H1 (cell line): ENCODE results near the gene FKBP2. TPM values are rescaled to one million over a fixed set of nuclear protein-coding genes. Genes with fewer than 3 reads are reported as not detected.

Source experiments
- CTCF ChIA-PET: fragments of 300-600 bp; sonication (Branson Sonifier 250); formaldehyde crosslinking; loops from one replicate; lab custom pipeline; 2021; ENCODE audit not compliant: partially characterized antibody; lab: Charles Lee
- POLR2A ChIA-PET: fragments of 300-600 bp; sonication (Branson Sonifier 250); formaldehyde crosslinking; loops from one replicate; lab custom pipeline; 2021; ENCODE audit warnings: inconsistent platforms; ENCODE audit not compliant: partially characterized antibody; lab: Charles Lee
- DNase-seq, 2 experiments: peaks; one replicate each; pipeline versions ENCODE4 v3.0.0 to v3.0.0-alpha.2; 2010 to 2022; ENCODE audit warnings: low spot score in 2 of 2, low read depth in 1 of 2, mixed read lengths in 1 of 2
- FAIRE-seq: peaks from 2 replicates; lab custom pipeline; 2011; peaks lifted over from hg19 to GRCh38; lab: Jason Lieb, UNC
- H2AFZ ChIP-seq: 2 replicates; pipeline ENCODE4 v1.8.1; 2012; ENCODE audit warnings: low read length, inconsistent platforms
- H2AK5ac ChIP-seq: 2 replicates; pipeline ENCODE4 v1.6.1; 2013; ENCODE audit warnings: low read depth, low read length
- H2BK120ac ChIP-seq: replicated peaks from 2 replicates; pipeline ENCODE3; 2013; ENCODE audit warnings: low read depth, low read length, inconsistent platforms
- H2BK12ac ChIP-seq: 2 replicates; pipeline ENCODE4 v1.6.1; 2013; ENCODE audit warnings: low read depth, low read length
- H2BK15ac ChIP-seq: 2 replicates; pipeline ENCODE4 v1.6.1; 2013; ENCODE audit warnings: low read length
- H2BK20ac ChIP-seq: 2 replicates; pipeline ENCODE4 v1.6.1; 2013; ENCODE audit warnings: low read length
- H2BK5ac ChIP-seq: 2 replicates; pipeline ENCODE4 v1.6.1; 2013; ENCODE audit warnings: low read depth, low read length
- H3K14ac ChIP-seq: 2 replicates; pipeline ENCODE4 v1.6.1; 2013; ENCODE audit warnings: inconsistent platforms; ENCODE audit not compliant: insufficient read length
- H3K18ac ChIP-seq: 2 replicates; pipeline ENCODE4 v1.6.1; 2013; ENCODE audit warnings: low read length; ENCODE audit errors: extremely low read depth
- H3K23ac ChIP-seq: 2 replicates; pipeline ENCODE4 v1.6.1; 2013; ENCODE audit warnings: inconsistent platforms; ENCODE audit not compliant: insufficient read length
- H3K23me2 ChIP-seq: 2 replicates; pipeline ENCODE4 v1.6.1; 2013; ENCODE audit warnings: low read depth, low read length
- H3K27ac ChIP-seq: 2 replicates; pipeline ENCODE4 v1.6.1; 2011; ENCODE audit warnings: low read depth, low read length, inconsistent platforms
- H3K27me3 ChIP-seq, 4 experiments: replicated peaks in 1 of 4; 1 replicate in 1 of 4; 2 replicates in 3 of 4; pipeline versions ENCODE4 v1.6.1 to v1.8.1; 2011 to 2013; ENCODE audit warnings: low read length in 3 of 4, mild to moderate bottlenecking in 3 of 4, inconsistent platforms in 2 of 4, mixed read lengths in 2 of 4, moderate library complexity in 1 of 4; ENCODE audit not compliant: control insufficient read depth in 3 of 4, insufficient read depth in 3 of 4; ENCODE audit errors: extremely low read depth in 1 of 4
- H3K36me3 ChIP-seq, 4 experiments: 2 replicates each; pipeline versions ENCODE4 v1.6.1 to v1.8.1; 2011 to 2013; ENCODE audit warnings: mild to moderate bottlenecking in 4 of 4, low read length in 3 of 4, moderate library complexity in 2 of 4, control low read depth in 1 of 4, inconsistent platforms in 1 of 4; ENCODE audit not compliant: insufficient read depth in 4 of 4, control insufficient read depth in 2 of 4
- H3K4ac ChIP-seq: replicated peaks from 2 replicates; pipeline ENCODE3; 2013; ENCODE audit warnings: low read length, low read depth, mixed read lengths, inconsistent platforms; ENCODE audit not compliant: insufficient read length
- H3K4me1 ChIP-seq, 4 experiments: replicated peaks in 1 of 4; 1 replicate in 1 of 4; 2 replicates in 3 of 4; pipeline versions ENCODE4 v1.6.1 to v1.8.1; 2011 to 2013; ENCODE audit warnings: low read length in 3 of 4, inconsistent platforms in 2 of 4, mixed read lengths in 1 of 4; ENCODE audit not compliant: insufficient read depth in 4 of 4, control insufficient read depth in 3 of 4
- H3K4me2 ChIP-seq, 2 experiments: 2 replicates each; pipeline versions ENCODE4 v1.6.1 to v1.8.1; 2011 to 2013; ENCODE audit warnings: low read depth in 2 of 2, low read length in 2 of 2, control low read depth in 1 of 2, inconsistent platforms in 1 of 2, mild to moderate bottlenecking in 1 of 2; ENCODE audit not compliant: insufficient read depth in 1 of 2
- H3K4me3 ChIP-seq, 4 experiments: fragments of 200-600, 300-600 bp in 1 of 4; sonication (generic), shearing (Covaris generic), sonication (Bioruptor Twin) in 1 of 4; 2 replicates each; pipeline versions ENCODE4 v1.5.1 to v1.8.1; 2011 to 2016; ENCODE audit warnings: low read length in 4 of 4, low read depth in 3 of 4, control low read depth in 2 of 4, inconsistent platforms in 2 of 4, mild to moderate bottlenecking in 2 of 4, mixed read lengths in 1 of 4, moderate library complexity in 1 of 4; ENCODE audit not compliant: insufficient read depth in 2 of 4; ENCODE audit errors: extremely low read depth in 1 of 4
- H3K56ac ChIP-seq: replicated peaks from 2 replicates; pipeline ENCODE3; 2013; ENCODE audit warnings: low read depth, mild to moderate bottlenecking, mixed read lengths, low read length, inconsistent platforms; ENCODE audit not compliant: insufficient read length
- H3K79me1 ChIP-seq: 2 replicates; pipeline ENCODE4 v1.6.1; 2013; ENCODE audit warnings: low read depth, low read length, control low read depth
- H3K79me2 ChIP-seq, 2 experiments: 2 replicates each; pipeline versions ENCODE4 v1.6.1 to v1.8.1; 2012 to 2013; ENCODE audit warnings: low read length in 2 of 2, mild to moderate bottlenecking in 2 of 2, inconsistent platforms in 1 of 2; ENCODE audit not compliant: insufficient read depth in 2 of 2, control insufficient read depth in 1 of 2
- H3K9ac ChIP-seq, 4 experiments: replicated peaks in 1 of 4; 1 replicate in 1 of 4; 2 replicates in 3 of 4; pipeline versions ENCODE4 v1.6.1 to v1.8.1; 2011 to 2013; ENCODE audit warnings: low read depth in 3 of 4, low read length in 3 of 4, control low read depth in 2 of 4, mild to moderate bottlenecking in 2 of 4, moderate library complexity in 2 of 4, inconsistent platforms in 1 of 4; ENCODE audit errors: extremely low read depth in 1 of 4
- H3K9me3 ChIP-seq, 2 experiments: 2 replicates each; pipeline versions ENCODE4 v1.6.1 to v1.8.1; 2012 to 2013; ENCODE audit warnings: mild to moderate bottlenecking in 2 of 2, moderate library complexity in 2 of 2, control low read depth in 1 of 2, inconsistent platforms in 1 of 2, low read depth in 1 of 2, low read length in 1 of 2, mixed read lengths in 1 of 2; ENCODE audit not compliant: insufficient read depth in 2 of 2
- H4K20me1 ChIP-seq, 2 experiments: replicated peaks in 1 of 2; 2 replicates each; pipeline versions ENCODE3 to v1.8.1; 2011 to 2013; ENCODE audit warnings: inconsistent platforms in 2 of 2, low read length in 2 of 2, mild to moderate bottlenecking in 1 of 2; ENCODE audit not compliant: insufficient read depth in 2 of 2, control insufficient read depth in 1 of 2
- H4K5ac ChIP-seq: 2 replicates; pipeline ENCODE4 v1.6.1; 2013; ENCODE audit warnings: low read length, low read depth, mixed read lengths, inconsistent platforms; ENCODE audit not compliant: insufficient read length
- H4K8ac ChIP-seq: 2 replicates; pipeline ENCODE4 v1.8.0; 2013; ENCODE audit warnings: mild to moderate bottlenecking, moderate library complexity, low read length, inconsistent platforms; ENCODE audit not compliant: insufficient read depth; ENCODE audit errors: extremely low read depth
- H4K91ac ChIP-seq: replicated peaks from 2 replicates; pipeline ENCODE3; 2013; ENCODE audit warnings: low read length, mixed read lengths, inconsistent platforms; ENCODE audit not compliant: insufficient read length
- BACH1 ChIP-seq: IDR thresholded peaks from 2 replicates; pipeline ENCODE4 v1.6.1; 2012; ENCODE audit warnings: low read length, improper control_type of control experiment
- CBX8 ChIP-seq: fragments of 300-800, 300-1000 bp; sonication (generic); IDR thresholded peaks from 2 replicates; pipeline ENCODE4 v1.7.1; 2016; ENCODE audit warnings: low read depth, low read length, borderline replicate concordance
- EGR1 ChIP-seq: IDR thresholded peaks from 2 replicates; pipeline ENCODE4 v1.6.1; 2011; ENCODE audit warnings: low read depth, low read length, borderline replicate concordance
- FOSL1 ChIP-seq: IDR thresholded peaks from 2 replicates; pipeline ENCODE4 v1.6.1; 2011; ENCODE audit warnings: mild to moderate bottlenecking, low read depth, low read length, moderate library complexity; ENCODE audit not compliant: insufficient read depth
- GABPA ChIP-seq: IDR thresholded peaks from 2 replicates; pipeline ENCODE4 v1.6.1; 2011; ENCODE audit warnings: mild to moderate bottlenecking, low read length, moderate library complexity, borderline replicate concordance; ENCODE audit not compliant: insufficient read depth
- KDM5A ChIP-seq: fragments of 200-600 bp; IDR thresholded peaks from 2 replicates; pipeline ENCODE4 v1.7.1; 2012; ENCODE audit warnings: mild to moderate bottlenecking, low read length, inconsistent platforms, mixed read lengths
- NANOG ChIP-seq: IDR thresholded peaks from 2 replicates; pipeline ENCODE4 v1.6.1; 2011; ENCODE audit warnings: low read length, low read depth, mild to moderate bottlenecking, inconsistent platforms; ENCODE audit not compliant: insufficient read depth, poor library complexity, severe bottlenecking
- RFX5 ChIP-seq: IDR thresholded peaks from 2 replicates; pipeline ENCODE4 v1.6.1; 2011; ENCODE audit warnings: low read depth, low read length, improper control_type of control experiment, borderline replicate concordance
- SP4 ChIP-seq: IDR thresholded peaks from 2 replicates; pipeline ENCODE4 v1.6.1; 2012; ENCODE audit warnings: low read length, inconsistent platforms
- TAF7 ChIP-seq: optimal IDR thresholded peaks from 2 replicates; pipeline ENCODE3; 2011; ENCODE audit warnings: low read depth, mild to moderate bottlenecking, inconsistent platforms, low read length, moderate library complexity, borderline replicate concordance
- WGBS, 2 experiments: shearing (Covaris generic) in 1 of 2; methylation state at CpG; one replicate each; pipeline versions ENCODE4 v1.1.6 to v1.1.7; 2013 to 2015; ENCODE audit warnings: low lambda C conversion rate in 2 of 2, mixed read lengths in 2 of 2, inconsistent platforms in 1 of 2, low coverage in 1 of 2, missing lambda C conversion rate in 1 of 2; ENCODE audit not compliant: insufficient replicate concordance in 2 of 2, insufficient coverage in 1 of 2, insufficient read length in 1 of 2; ENCODE audit errors: extremely low coverage in 1 of 2, missing lambda C conversion rate in 1 of 2; 5-methylcytosine and 5-hydroxymethylcytosine counted together
- polyA plus RNA-seq, 7 experiments: library from polyadenylated mRNA; depleted of rRNA in 3 of 7; stranded (reverse) in 5 of 7; unstranded in 2 of 7; fragments of >200 nt in 5 of 7; fragments of 200-250 nt in 2 of 7; gene quantifications; 1 replicate in 5 of 7; 2 replicates in 1 of 7; 4 replicates in 1 of 7; pipeline versions ENCODE4 v1.2.1 to v1.2.3, GENCODE V29; 2011 to 2013; ENCODE audit warnings: missing spikeins in 2 of 7, mixed read lengths in 2 of 7
- total RNA-seq: library from RNA; stranded (reverse); fragmentation: NEBNext Ultra II Directional; extraction: Animal tissue kit (Norgen Biotek cat#: 25700); gene quantifications from 2 replicates; pipeline ENCODE4 v1.2.1, GENCODE V29; 2021
- TF ChIP-seq, protein P1 (sequence below): IDR thresholded peaks from 2 replicates; pipeline ENCODE4 v1.6.1; 2012; ENCODE audit warnings: inconsistent platforms

The FKBP2 gene
- total and polyA plus RNA-seq, 2 of the 8 experiments (the other 6 are each of a cell fraction or from before 2014, with no cell fraction given) = 41.7 to 52.5 TPM

DNA sequence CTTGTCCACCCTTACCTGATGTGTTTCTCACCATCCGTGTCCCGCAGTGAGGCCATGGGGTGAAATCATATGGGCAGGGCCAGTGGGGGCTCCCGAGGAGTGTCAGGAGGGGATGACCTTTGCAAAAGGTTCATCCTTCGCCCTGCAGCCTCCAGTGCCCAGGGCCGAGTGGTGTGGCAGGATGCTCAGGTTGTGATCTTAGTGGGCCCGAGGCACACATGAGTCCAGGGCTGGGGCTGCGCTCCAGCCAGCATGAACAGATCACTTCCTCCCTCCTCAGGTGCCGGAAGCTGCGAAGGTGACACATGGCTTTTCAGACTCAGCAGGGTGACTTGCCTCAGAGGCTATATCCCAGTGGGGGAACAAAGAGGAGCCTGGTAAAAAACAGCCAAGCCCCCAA lies 2.8 kb upstream of the FKBP2 start:
- H3K56ac ChIP-seq = no peak overlapping the region
- POLR2A ChIA-PET = interaction anchor here (1.0 to 11.9 kb wide), 9 partner anchors 9 to 79 kb away, joined by 3 to 190 read pairs (median 4); partner anchors contain the start of genes FKBP2, NUDT22, PLCB3 and PPP1R14B
- H2AK5ac ChIP-seq = no peak overlapping the region
- H4K8ac ChIP-seq = no peak overlapping the region
- H3K4ac ChIP-seq = no peak overlapping the region
- no peak overlapping the region for H3K14ac ChIP-seq
- no peak overlapping the region for H2BK12ac ChIP-seq
- H3K4me2 ChIP-seq = no peak overlapping the region
- no peak overlapping the region for H2BK20ac ChIP-seq
- peaks cover 0 to 3% (median 0%) of the 10 kb centered on the region in 4 experiments; a peak in 3 of 7 replicates for H3K27me3 ChIP-seq
- no peak overlapping the region for H2AFZ ChIP-seq
- H3K9ac ChIP-seq = no peak overlapping the region
- DNase-seq (no peak), FAIRE-seq (no peak)
- H3K4me3 ChIP-seq = no peak overlapping the region
- H4K91ac ChIP-seq = no peak overlapping the region
- peaks cover 0 to 17% (median 7%) of the 10 kb centered on the region in 4 experiments; a peak in 6 of 7 replicates for H3K4me1 ChIP-seq
- H3K23ac ChIP-seq = no peak overlapping the region
- WGBS, 2 experiments = 97% methylated on average over 9 of the region's 9 CpGs; no CpG with 5 or more reads in 1 of the 2 experiments
- no peaks in the 10 kb centered on the region for H3K79me1 ChIP-seq
- H2BK5ac ChIP-seq = no peak overlapping the region
- peaks cover 0 to 5% of the 10 kb centered on the region in 2 experiments; a peak in 1 of 4 replicates for H3K79me2 ChIP-seq
- H3K36me3 ChIP-seq = peaks cover 0 to 5% (median 1%) of the 10 kb centered on the region in 4 experiments; a peak in 1 of 8 replicates
- H2BK15ac ChIP-seq = no peak overlapping the region
- no peak overlapping the region for H2BK120ac ChIP-seq
- H4K5ac ChIP-seq = no peak overlapping the region
- no peak overlapping the region for H3K27ac ChIP-seq
- peaks cover 0 to 8% of the 10 kb centered on the region in 2 experiments for H4K20me1 ChIP-seq
- peaks cover 18% of the 10 kb centered on the region for H3K23me2 ChIP-seq
- H3K9me3 ChIP-seq = no peaks in the 10 kb centered on the region
- H3K18ac ChIP-seq = no peak overlapping the region
- CTCF ChIA-PET = interaction anchor here (0.6 to 8.6 kb wide), 9 partner anchors 9 to 1495 kb away, joined by 3 to 51 read pairs (median 6); partner anchors contain the start of genes FERMT3, PLCB3 and PPP1R14B
- TF ChIP-seq FOSL1 = no peak
- no peak for TF ChIP-seq EGR1
- no peak for TF ChIP-seq GABPA
- no peak for TF ChIP-seq RFX5
- no peak for TF ChIP-seq NANOG
- no peak for TF ChIP-seq BACH1
- TF ChIP-seq, protein P1, sequence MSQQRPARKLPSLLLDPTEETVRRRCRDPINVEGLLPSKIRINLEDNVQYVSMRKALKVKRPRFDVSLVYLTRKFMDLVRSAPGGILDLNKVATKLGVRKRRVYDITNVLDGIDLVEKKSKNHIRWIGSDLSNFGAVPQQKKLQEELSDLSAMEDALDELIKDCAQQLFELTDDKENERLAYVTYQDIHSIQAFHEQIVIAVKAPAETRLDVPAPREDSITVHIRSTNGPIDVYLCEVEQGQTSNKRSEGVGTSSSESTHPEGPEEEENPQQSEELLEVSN = no peak
- no peak for TF ChIP-seq KDM5A
- TF ChIP-seq SP4 = no peak
- TF ChIP-seq TAF7 = no peak
- TF ChIP-seq CBX8 = no peak
